B cell (primary cell): Measurements from ENCODE around the gene FBXO24. TPM values are rescaled to one million over a fixed set of nuclear protein-coding genes. Genes with fewer than 3 reads are reported as not detected.
A peak's percentile ranks its signal among the peaks of the same experiment; 100 is the strongest.
"Not testable (repeated sequence)": the region's sequence is repeated elsewhere in the genome, so short reads cannot be mapped to it uniquely, and the experiment has no call there.

Source experiments
- ATAC-seq: fragments of 200-7000 bp; cut with Tn5 transposase; one replicate; pipeline ENCODE4 v1.10.0; 2021; ENCODE audit warnings: low read depth, mild to moderate bottlenecking, moderate number of reproducible peaks, moderate library complexity
- CTCF ChIA-PET: fragments of 350-600 bp; sonication (Branson Sonifier 250); formaldehyde crosslinking; loops from one replicate; lab custom pipeline; 2021; ENCODE audit warnings: antibody characterized with exemption, inconsistent platforms; lab: Charles Lee
- POLR2A ChIA-PET: fragments of 350-600 bp; sonication (Branson Sonifier 250); formaldehyde crosslinking; loops from one replicate; lab custom pipeline; 2021; ENCODE audit warnings: antibody characterized with exemption; lab: Charles Lee
- DNase-seq: peaks from one replicate; pipeline ENCODE4 v3.0.0; 2013
- H2AFZ ChIP-seq: 2 replicates; pipeline ENCODE4 v1.6.1; 2012; ENCODE audit warnings: mild to moderate bottlenecking, low read depth, low read length; ENCODE audit not compliant: insufficient read depth, poor library complexity, severe bottlenecking
- H3K27ac ChIP-seq, 2 donors: 1 replicate in 1 of 2; 2 replicates in 1 of 2; pipeline ENCODE4 v1.5.1; 2012 to 2013; ENCODE audit warnings: low read length in 2 of 2, mild to moderate bottlenecking in 2 of 2, moderate library complexity in 1 of 2
- H3K27me3 ChIP-seq, 4 experiments: fragments of 200-600 bp in 1 of 4; sonication (generic) in 1 of 4; replicated peaks in 1 of 4; 1 replicate in 2 of 4; 2 replicates in 2 of 4; pipeline versions ENCODE4 v1.6.1 to v1.7.0; 2013 to 2016; ENCODE audit warnings: low read length in 3 of 4, mild to moderate bottlenecking in 2 of 4, mixed read lengths in 1 of 4, moderate library complexity in 1 of 4; ENCODE audit not compliant: insufficient read depth in 4 of 4, control insufficient read depth in 3 of 4; ENCODE audit errors: control extremely low read depth in 1 of 4
- H3K36me3 ChIP-seq, 2 experiments: replicated peaks in 1 of 2; 1 replicate in 1 of 2; 2 replicates in 1 of 2; pipeline versions ENCODE4 v1.6.1 to v1.7.1; 2013; ENCODE audit warnings: low read length in 1 of 2; ENCODE audit not compliant: insufficient read depth in 2 of 2, control insufficient read depth in 1 of 2; ENCODE audit errors: control extremely low read depth in 1 of 2, extremely low read depth in 1 of 2
- H3K4me1 ChIP-seq, 2 donors: fragments of 200-600 bp in 1 of 2; sonication (generic) in 1 of 2; 1 replicate in 1 of 2; 2 replicates in 1 of 2; pipeline versions ENCODE4 v1.5.1 to v1.6.1; 2013 to 2017; ENCODE audit warnings: low read length in 2 of 2; ENCODE audit not compliant: control insufficient read depth in 2 of 2, insufficient read depth in 2 of 2
- H3K4me2 ChIP-seq: replicated peaks from 2 replicates; pipeline ENCODE3; 2012; ENCODE audit warnings: mild to moderate bottlenecking, low read depth, low read length; ENCODE audit not compliant: poor library complexity, severe bottlenecking
- H3K4me3 ChIP-seq, 5 experiments: fragments of 200-600 bp in 1 of 5; sonication (generic) in 1 of 5; 1 replicate in 3 of 5; 2 replicates in 2 of 5; pipeline versions ENCODE4 v1.5.1 to v1.7.0; 2011 to 2016; ENCODE audit warnings: low read length in 4 of 5, mild to moderate bottlenecking in 4 of 5, low read depth in 2 of 5, control low read depth in 1 of 5, moderate library complexity in 1 of 5; ENCODE audit not compliant: insufficient read depth in 1 of 5; ENCODE audit errors: control extremely low read depth in 1 of 5, extremely low read depth in 1 of 5
- H3K79me2 ChIP-seq: fragments of 200-600 bp; sonication (generic); one replicate; pipeline ENCODE4 v1.6.0; 2016; ENCODE audit warnings: low read length; ENCODE audit not compliant: control insufficient read depth, insufficient read depth
- H3K9ac ChIP-seq: fragments of 200-600 bp; sonication (generic); 2 replicates; pipeline ENCODE4 v1.6.1; 2017; ENCODE audit warnings: mild to moderate bottlenecking, low read length, moderate library complexity
- H3K9me3 ChIP-seq, 3 donors: one replicate each; pipeline versions ENCODE4 v1.6.1 to v1.7.1; 2013; ENCODE audit warnings: low read length in 2 of 3; ENCODE audit not compliant: control insufficient read depth in 2 of 3, insufficient read depth in 1 of 3; ENCODE audit errors: control extremely low read depth in 1 of 3
- H4K20me1 ChIP-seq: 2 replicates; pipeline ENCODE4 v1.6.0; 2012; ENCODE audit warnings: mild to moderate bottlenecking, low read length; ENCODE audit not compliant: insufficient read depth, control insufficient read depth, poor library complexity, severe bottlenecking
- H3K27ac Mint-ChIP-seq: one replicate; pipeline ENCODE4 v1.8.0; 2021; ENCODE audit warnings: mixed read lengths
- H3K27me3 Mint-ChIP-seq: one replicate; pipeline ENCODE4 v1.8.0; 2021; ENCODE audit warnings: mixed read lengths
- H3K4me1 Mint-ChIP-seq: one replicate; pipeline ENCODE4 v1.8.0; 2021; ENCODE audit warnings: mixed read lengths
- H3K4me3 Mint-ChIP-seq: one replicate; pipeline ENCODE4 v1.8.0; 2021; ENCODE audit warnings: mixed read lengths
- H3K9me3 Mint-ChIP-seq: one replicate; pipeline ENCODE4 v1.8.0; 2022; ENCODE audit warnings: mixed read lengths; ENCODE audit not compliant: insufficient read depth
- CTCF ChIP-seq: fragments of 200-600 bp; IDR thresholded peaks from one replicate; pipeline ENCODE4 v1.8.0; 2022; ENCODE audit warnings: antibody characterized with exemption, mild to moderate bottlenecking
- EZH2 ChIP-seq: IDR thresholded peaks from 2 replicates; pipeline ENCODE4 v1.6.1; 2012; ENCODE audit warnings: borderline replicate concordance, low read depth, mild to moderate bottlenecking, moderate library complexity, low read length; ENCODE audit not compliant: insufficient read depth, poor library complexity, severe bottlenecking
- WGBS: methylation state at CpG from one replicate; pipeline ENCODE4 v1.1.5; 2013; ENCODE audit warnings: missing lambda C conversion rate; ENCODE audit not compliant: insufficient coverage; 5-methylcytosine and 5-hydroxymethylcytosine counted together
- intact Hi-C: fragments of 100-400 bp; cut with micrococcal nuclease; formaldehyde crosslinking; loops from one replicate; pipeline ENCODE4 v1.10.0; 2022
- polyA minus RNA-seq: library from RNA; depleted of rRNA, polyadenylated mRNA; stranded (reverse); fragments of >200 nt; gene quantifications from 2 replicates; pipeline ENCODE4 v1.2.3, GENCODE V29; 2012
- polyA plus RNA-seq: library from polyadenylated mRNA; depleted of rRNA; stranded (reverse); fragments of >200 nt; gene quantifications from 2 replicates; pipeline ENCODE4 v1.2.3, GENCODE V29; 2012
- total RNA-seq, 2 donors: library from RNA; stranded (reverse); fragments of 120-200 nt in 1 of 2; gene quantifications; 1 replicate in 1 of 2; 2 replicates in 1 of 2; pipeline versions ENCODE4 v1.2.3 to v1.2.4, GENCODE V29; 2013 to 2022

The FBXO24 gene
- 1.6 and 2.2 TPM in 2 replicates for total RNA-seq
- 0.72 TPM for total RNA-seq (2013)
- polyA plus RNA-seq = 1.2 and 1.8 TPM in 2 replicates
- polyA minus RNA-seq = 0.86 and 2.5 TPM in 2 replicates

- POLR2A ChIA-PET = interaction anchor here (0.5 to 3.1 kb wide), 29 partner anchors 10 to 518 kb away, joined by 3 to 26 read pairs (median 4); partner anchors contain the start of genes AGFG2, GIGYF1, GNB2 and GPC2
- DNase-seq (peak; percentile 100), ATAC-seq (peak; percentile 79)
- peaks cover 44% of the 10 kb centered on the region for H3K4me1 Mint-ChIP-seq
- Histone ChIP-seq H2AFZ (peak within 1 kb of the TSS; percentile 96), H3K36me3 (peaks cover 0 to 16% of the 10 kb centered on the region in 2 experiments), H3K27me3 (peaks cover 0 to 14% (median 5%) of the 10 kb centered on the region in 4 experiments), H3K79me2 (peaks cover 34% of the 10 kb centered on the region), H3K4me2 (peak within 1 kb of the TSS; percentile 98), H4K20me1 (peaks cover 31% of the 10 kb centered on the region), H3K9me3 (no peaks in the 10 kb centered on the region), H3K27ac (peak within 1 kb of the TSS; percentile 94 to 97), H3K4me1 (peaks cover 27 to 38% of the 10 kb centered on the region in 2 donors), H3K4me3 (peak within 1 kb of the TSS; percentile 82 to 93 (median 85)), H3K9ac (peak within 1 kb of the TSS; percentile 82)
- peak within 1 kb of the TSS; percentile 98 for H3K4me3 Mint-ChIP-seq
- CTCF ChIA-PET = interaction anchor here (0.5 to 11.1 kb wide), 26 partner anchors 14 to 668 kb away, joined by 3 to 226 read pairs (median 4); partner anchors contain the start of genes AGFG2, MOSPD3, PCOLCE and POP7
- no peaks in the 10 kb centered on the region for H3K9me3 Mint-ChIP-seq
- TF ChIP-seq EZH2 (no peak), CTCF (no peak)
- peak within 1 kb of the TSS; percentile 99 for H3K27ac Mint-ChIP-seq
- under 1% methylated on average over 50 of the region's 53 CpGs for WGBS
- H3K27me3 Mint-ChIP-seq = peaks cover 9% of the 10 kb centered on the region
- intact Hi-C loops = loop anchor here (1.0 to 5.0 kb wide), 10 partner anchors 18 to 504 kb away; partner anchors contain the start of genes AGFG2, GNB2, MEPCE and MOSPD3
These were observed at the start of gene FBXO24 for GRCh38 chr7:100586266-100587025. Gene FBXO24, plus strand, starts transcription at chr7:100586328. Its CDS starts 298 bp downstream, at chr7:100586626.

DNA sequence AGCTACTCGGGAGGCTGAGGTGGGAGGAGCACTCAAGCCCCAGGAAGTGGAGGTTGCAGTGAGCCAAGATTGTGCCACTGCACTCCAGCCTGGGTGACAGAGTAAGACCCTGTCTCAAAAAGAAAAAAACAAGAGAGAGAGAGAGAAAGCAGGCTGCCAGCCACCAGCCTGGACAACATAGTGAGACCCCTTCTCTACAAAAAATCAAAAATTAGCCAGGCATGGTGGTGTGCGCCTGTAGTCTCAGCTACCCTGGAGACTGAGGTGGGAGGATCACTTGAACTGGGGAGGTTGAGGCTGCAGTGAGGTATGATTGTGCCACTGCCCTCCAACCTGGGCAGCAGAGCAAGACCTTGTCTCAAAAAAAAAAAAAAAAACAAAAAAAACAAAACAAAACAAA lies 49.4 kb upstream of the FBXO24 start:
- H3K4me3 ChIP-seq, H2AFZ ChIP-seq, H3K9me3 ChIP-seq, H3K4me2 ChIP-seq, H3K36me3 ChIP-seq, DNase-seq, intact Hi-C loops, H3K27ac Mint-ChIP-seq, H3K27ac ChIP-seq, H3K9me3 Mint-ChIP-seq, H3K27me3 ChIP-seq, H3K9ac ChIP-seq, H4K20me1 ChIP-seq, H3K4me3 Mint-ChIP-seq, ATAC-seq, H3K27me3 Mint-ChIP-seq: not testable (repeated sequence)
- H3K4me1 ChIP-seq = peaks cover 14 to 16% of the 10 kb centered on the region in 2 donors
- H3K4me1 Mint-ChIP-seq = peaks cover 19% of the 10 kb centered on the region
- POLR2A ChIA-PET = interaction anchor here (0.6 kb wide), 1 partner anchor 103 kb away, joined by 3 read pairs; no protein-coding TSS in a partner anchor
- 71% methylated on average over 1 of the region's 2 CpGs for WGBS
- CTCF ChIA-PET = interaction anchor here (1.1 to 1.8 kb wide), 3 partner anchors 12 to 155 kb away, joined by 3 to 13 read pairs (median 3); no protein-coding TSS in a partner anchor
- H3K79me2 ChIP-seq = peaks cover 25% of the 10 kb centered on the region
